Epithelial cell of esophagus (primary cell): ENCODE results near the gene HKDC1.
"Not testable (repeated sequence)": the region's sequence is repeated elsewhere in the genome, so short reads cannot be mapped to it uniquely, and the experiment has no call there.

Experiments
- DNase-seq: peaks from one replicate; pipeline ENCODE4 v3.0.0; 2010; ENCODE audit warnings: low read depth
- H3K4me3 ChIP-seq: 2 replicates; pipeline ENCODE4 v1.5.1; 2011; ENCODE audit warnings: mild to moderate bottlenecking, low read length, control low read depth
- TF ChIP-seq, protein P1 (sequence below): IDR thresholded peaks from 2 replicates; pipeline ENCODE4 v1.5.1; 2011; ENCODE audit warnings: low read depth, mild to moderate bottlenecking, low read length, control low read depth, inconsistent platforms; ENCODE audit not compliant: insufficient read depth; ENCODE audit errors: missing control alignments

The HKDC1 gene

DNA sequence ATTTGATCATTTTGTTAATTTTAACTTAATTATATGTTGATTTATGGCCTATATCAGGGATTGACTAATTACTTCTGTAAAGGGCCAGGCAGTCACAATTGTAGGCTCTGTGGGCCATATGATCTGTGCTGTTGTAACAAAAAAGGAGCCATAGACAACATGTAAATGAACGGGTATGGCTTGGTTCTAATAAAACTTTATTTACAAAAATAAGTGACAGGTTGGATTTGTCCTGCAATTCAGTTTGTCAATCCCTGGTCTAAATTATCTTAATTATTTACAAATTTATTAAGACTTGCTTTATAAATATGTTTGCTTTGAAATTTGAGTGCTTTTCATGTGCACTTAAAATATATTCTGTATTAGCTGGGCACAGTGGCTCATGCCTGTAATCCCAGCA, 55.3 kb downstream of the HKDC1 start:
- H3K4me3 ChIP-seq: no peak overlapping the region
- TF ChIP-seq, protein P1, sequence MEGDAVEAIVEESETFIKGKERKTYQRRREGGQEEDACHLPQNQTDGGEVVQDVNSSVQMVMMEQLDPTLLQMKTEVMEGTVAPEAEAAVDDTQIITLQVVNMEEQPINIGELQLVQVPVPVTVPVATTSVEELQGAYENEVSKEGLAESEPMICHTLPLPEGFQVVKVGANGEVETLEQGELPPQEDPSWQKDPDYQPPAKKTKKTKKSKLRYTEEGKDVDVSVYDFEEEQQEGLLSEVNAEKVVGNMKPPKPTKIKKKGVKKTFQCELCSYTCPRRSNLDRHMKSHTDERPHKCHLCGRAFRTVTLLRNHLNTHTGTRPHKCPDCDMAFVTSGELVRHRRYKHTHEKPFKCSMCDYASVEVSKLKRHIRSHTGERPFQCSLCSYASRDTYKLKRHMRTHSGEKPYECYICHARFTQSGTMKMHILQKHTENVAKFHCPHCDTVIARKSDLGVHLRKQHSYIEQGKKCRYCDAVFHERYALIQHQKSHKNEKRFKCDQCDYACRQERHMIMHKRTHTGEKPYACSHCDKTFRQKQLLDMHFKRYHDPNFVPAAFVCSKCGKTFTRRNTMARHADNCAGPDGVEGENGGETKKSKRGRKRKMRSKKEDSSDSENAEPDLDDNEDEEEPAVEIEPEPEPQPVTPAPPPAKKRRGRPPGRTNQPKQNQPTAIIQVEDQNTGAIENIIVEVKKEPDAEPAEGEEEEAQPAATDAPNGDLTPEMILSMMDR: no peak
- DNase-seq: no peak

DNA sequence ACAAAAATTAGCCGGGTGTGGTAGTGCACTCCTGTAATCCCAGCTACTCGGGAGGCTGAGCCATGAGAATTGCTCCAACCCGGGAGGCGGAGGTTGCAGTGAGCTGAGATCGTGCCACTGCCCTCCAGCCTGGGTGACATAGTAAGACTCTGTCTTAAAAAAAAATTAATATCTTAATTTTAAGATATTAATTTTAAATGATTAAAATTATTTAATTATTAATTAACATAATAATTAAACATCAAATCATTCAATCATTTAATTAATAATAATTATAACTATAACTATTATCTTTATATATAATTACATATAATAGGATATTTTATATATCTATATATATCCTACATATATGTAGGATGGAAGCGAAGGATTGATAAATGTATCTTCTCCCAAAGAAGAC, 56.4 kb downstream of the HKDC1 start:
- DNase-seq: no peak
- TF ChIP-seq, protein P1: no peak
- H3K4me3 ChIP-seq: no peak overlapping the region

DNA sequence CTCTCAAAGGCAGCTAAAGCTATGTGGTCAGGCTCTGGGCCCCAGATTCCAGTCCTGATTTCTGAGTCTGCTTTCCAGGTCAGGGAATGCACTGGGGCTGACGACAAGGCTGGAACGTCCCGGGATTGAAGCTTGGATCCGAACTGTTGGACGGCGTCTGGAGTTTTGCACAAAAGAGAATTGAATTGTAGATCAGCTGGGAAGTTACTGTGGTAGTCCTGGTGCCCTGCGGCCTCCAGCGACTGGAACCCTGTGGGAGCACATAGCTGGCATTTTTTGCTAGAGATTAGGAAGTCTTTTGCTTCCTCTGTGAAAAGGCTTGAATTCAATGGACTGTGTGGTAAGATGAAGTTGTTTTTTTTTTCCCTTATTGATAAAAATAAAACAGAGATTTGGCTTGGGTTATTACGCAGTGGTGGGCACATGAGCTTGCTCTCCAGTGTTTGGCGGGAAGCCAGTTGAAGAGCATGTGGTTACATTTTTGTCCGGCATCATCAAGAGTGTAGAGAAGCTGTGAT, 58.4 kb downstream of the HKDC1 start, which contains the start of gene HK1:
Gene HK1, plus strand, starts transcription at position 51 of the 518 bp plus-strand sequence.
- TF ChIP-seq, protein P1: no peak
- H3K4me3 ChIP-seq: no peak within 1 kb of the TSS
- DNase-seq: no peak

DNA sequence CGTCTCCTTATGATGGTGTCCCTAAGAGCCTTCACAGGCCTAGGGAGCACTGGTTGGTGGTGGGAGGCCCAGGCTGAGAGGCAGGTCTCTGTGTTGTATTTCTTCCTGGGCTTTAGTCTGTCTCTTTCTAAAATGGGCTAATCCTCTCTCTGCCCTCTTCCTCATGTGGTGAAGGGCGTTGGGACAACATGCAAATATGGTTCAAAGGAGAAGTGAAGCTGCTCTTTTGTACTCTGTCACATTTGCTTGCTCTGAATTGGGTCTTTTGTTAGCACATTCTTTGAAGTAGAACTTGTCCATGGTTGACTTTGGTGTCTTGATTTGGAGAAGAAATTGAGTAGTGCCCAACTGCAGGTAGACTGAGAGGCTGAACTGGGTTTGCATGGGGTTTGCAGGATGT, 59.0 kb downstream of the HKDC1 start:
- H3K4me3 ChIP-seq: no peak overlapping the region
- TF ChIP-seq, protein P1: no peak
- DNase-seq: no peak

DNA sequence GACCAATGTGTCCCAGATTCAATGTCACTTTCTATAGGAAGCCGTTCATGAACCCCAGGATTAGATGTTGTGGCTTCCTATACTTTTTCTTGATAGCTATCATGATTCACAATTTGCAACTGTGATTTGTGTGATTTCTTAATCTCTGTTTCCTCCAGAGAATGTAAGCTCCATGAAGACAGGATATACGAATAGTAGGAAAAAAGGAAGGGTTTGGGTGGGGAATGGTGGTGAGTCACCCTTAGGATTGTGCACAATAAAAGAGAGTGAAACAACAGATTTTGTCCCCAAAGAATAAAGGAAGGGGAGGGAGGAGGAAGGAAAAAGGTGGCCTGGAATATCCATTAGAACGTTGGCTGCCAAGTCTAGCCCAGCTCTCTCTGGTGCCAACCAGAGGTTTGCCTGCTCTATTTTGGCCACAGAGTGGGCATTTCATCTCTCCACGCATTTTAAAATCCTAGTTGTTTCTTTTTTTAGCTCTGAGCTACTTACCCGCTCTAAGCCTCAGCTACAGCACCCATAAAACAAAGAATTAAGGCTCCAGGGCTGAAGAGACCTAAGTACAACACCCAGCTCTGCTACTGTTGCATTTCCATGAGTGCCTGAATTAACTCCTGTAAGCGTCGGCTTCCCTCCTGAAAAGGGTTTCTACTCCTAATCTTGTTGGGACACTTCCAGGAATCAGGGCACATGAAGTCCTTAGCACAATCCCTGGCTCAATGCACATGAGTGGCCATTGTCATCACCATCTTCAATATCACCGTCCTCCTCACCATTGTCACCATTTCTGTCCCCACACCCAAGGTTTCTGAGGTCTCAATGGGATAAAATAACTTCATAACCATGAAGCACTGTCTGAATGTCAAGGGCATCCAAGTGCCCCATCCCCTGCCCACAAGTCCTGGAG, 61.6 kb downstream of the HKDC1 start:
- no peak overlapping the region for H3K4me3 ChIP-seq
- DNase-seq: no peak
- TF ChIP-seq, protein P1: no peak

DNA sequence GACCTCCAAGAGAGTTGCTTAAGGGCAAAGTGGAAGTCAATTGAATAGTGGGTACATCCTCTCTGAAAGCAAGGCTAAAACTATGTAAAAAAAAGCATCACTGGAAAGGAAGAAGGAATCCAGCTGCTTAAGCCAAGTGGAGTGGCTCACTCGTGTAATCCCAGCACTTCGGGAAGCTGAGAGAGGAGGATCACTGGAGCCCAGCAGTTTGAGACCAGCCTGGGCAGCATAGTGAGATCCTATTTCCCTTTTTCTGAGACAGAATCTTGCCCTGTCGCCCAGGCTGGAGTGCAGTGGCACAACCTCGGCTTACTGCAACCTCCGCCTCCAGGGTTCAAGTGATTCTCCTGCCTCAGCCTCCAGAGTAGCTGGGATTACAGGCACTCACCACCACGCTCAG, 64.3 kb downstream of the HKDC1 start:
- not testable (repeated sequence) for H3K4me3 ChIP-seq, DNase-seq

DNA sequence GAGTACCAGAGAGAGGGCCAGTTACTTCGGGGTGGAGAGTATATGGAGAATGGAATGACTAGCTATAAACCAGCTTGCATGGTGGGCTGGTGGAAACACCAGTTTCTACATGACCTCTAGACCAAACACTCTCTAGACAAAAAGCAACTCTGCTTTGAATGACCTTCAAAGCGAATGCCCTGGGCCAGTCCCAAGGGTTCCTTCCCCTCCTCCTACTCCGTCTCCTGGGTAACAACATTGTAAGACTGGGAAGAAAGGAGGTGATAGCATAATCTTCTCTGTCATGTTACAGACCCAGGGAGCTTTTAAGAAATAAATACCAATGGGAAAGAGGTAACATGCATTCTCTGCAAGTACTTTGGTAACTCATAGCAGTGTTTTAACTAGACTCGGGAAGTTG, 65.6 kb downstream of the HKDC1 start:
- no peak overlapping the region for H3K4me3 ChIP-seq
- no peak for DNase-seq
- TF ChIP-seq, protein P1: no peak
